GM12892 (cell line): ENCODE measurements around the gene FRMD4B.
"Not testable (repeated sequence)": the region's sequence is repeated elsewhere in the genome, so short reads cannot be mapped to it uniquely, and the experiment has no call there.

Experiments used
- POLR2A ChIP-seq: IDR thresholded peaks from 2 replicates; pipeline ENCODE4 v1.6.1; 2011; ENCODE audit warnings: low read depth, low read length, control low read depth
- POLR2AphosphoS5 ChIP-seq: IDR thresholded peaks from 2 replicates; pipeline ENCODE4 v1.6.1; 2011; ENCODE audit warnings: low read depth, low read length, control low read depth
- TAF1 ChIP-seq: IDR thresholded peaks from 2 replicates; pipeline ENCODE4 v1.6.1; 2011; ENCODE audit warnings: low read depth, mild to moderate bottlenecking, control low read depth, low read length, borderline replicate concordance

GRCh38 chr3:69266071-69266470, 119.8 kb downstream of the FRMD4B start:
- TF ChIP-seq TAF1, POLR2A, POLR2AphosphoS5: not testable (repeated sequence)
